ELR (cell line): ENCODE data around the gene CYSRT1.
A peak's percentile ranks its signal among the peaks of the same experiment; 100 is the strongest.

ENCODE experiments used
- DNase-seq: peaks from one replicate; pipeline ENCODE4 v3.0.0-alpha.2; 2015; ENCODE audit warnings: low read depth

CYSRT1 gene, protein sequence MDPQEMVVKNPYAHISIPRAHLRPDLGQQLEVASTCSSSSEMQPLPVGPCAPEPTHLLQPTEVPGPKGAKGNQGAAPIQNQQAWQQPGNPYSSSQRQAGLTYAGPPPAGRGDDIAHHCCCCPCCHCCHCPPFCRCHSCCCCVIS

DNA sequence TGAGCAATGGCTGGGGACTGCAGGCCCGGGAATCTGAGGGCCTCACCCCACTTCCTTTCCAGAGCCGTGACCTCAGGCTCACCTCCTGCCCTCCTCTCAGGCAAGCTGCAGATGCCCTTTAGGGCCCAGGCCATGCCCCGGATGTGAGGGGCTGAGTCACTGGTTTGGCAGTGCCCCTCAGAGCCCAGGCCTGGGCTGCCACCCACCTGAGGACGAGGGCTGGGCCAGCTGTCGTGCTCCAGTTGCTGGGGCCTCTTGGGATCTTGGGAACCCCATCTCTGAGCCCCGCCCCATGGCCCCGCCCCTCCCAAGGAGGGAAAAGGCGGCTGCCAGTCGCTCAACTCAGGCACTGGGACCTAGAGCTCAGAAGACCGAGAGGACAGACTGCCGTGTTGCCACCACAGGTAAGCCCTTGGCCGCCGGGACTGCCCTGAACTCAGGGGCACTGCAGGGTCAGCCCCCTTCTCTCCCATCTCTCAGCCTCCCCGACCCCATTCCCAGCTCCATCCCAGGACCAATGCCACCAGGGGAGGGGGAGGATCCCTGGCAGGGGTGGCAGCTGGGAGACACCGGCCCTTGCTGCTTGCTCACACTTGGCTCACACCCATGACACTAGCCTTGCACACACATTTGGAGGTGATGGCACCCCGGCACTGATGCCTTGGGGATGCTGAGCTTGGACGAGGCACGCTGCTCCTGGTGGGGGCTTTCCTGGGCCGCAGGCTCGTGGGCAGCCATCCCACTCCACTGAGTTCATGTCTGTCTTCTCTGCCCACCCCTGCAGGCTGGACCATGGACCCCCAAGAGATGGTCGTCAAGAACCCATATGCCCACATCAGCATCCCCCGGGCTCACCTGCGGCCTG is at the start of gene CYSRT1:
CYSRT1 (plus strand) TSS at position 345 of the 865 bp plus-strand sequence; CDS start at position 793, 448 bp downstream.
- DNase-seq: peak; percentile 34

DNA sequence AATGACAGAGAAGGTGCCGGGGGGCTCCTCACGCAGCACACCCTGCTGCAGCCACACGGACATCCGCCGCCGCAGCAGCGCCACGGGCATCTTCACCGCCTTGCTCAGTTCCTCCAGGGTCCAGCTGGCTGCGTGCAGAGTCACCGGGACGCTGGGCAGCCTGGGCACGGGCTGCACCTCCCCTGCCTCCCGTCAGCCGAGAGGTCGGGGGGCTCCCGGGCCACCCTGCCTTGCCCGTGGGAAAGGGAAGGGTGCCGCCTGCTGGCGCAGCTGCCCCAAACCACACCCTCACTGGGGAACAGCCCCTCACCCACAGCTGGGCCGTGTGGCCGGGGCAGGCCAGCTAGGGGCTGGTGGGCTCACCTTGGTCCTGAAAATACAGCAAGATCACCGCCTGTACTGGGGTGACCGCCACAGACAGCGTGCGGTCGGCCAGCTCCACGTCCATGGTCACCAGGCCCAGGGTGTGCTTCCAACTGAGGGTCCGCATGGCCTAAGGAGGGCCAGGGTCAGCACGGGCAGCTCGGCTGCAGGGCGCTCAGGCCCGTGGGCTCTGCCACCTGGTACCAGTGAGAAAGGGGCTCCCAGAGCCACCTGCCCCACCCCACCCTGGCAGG is 49.5 kb upstream of the CYSRT1 start:
- DNase-seq: no peak

DNA sequence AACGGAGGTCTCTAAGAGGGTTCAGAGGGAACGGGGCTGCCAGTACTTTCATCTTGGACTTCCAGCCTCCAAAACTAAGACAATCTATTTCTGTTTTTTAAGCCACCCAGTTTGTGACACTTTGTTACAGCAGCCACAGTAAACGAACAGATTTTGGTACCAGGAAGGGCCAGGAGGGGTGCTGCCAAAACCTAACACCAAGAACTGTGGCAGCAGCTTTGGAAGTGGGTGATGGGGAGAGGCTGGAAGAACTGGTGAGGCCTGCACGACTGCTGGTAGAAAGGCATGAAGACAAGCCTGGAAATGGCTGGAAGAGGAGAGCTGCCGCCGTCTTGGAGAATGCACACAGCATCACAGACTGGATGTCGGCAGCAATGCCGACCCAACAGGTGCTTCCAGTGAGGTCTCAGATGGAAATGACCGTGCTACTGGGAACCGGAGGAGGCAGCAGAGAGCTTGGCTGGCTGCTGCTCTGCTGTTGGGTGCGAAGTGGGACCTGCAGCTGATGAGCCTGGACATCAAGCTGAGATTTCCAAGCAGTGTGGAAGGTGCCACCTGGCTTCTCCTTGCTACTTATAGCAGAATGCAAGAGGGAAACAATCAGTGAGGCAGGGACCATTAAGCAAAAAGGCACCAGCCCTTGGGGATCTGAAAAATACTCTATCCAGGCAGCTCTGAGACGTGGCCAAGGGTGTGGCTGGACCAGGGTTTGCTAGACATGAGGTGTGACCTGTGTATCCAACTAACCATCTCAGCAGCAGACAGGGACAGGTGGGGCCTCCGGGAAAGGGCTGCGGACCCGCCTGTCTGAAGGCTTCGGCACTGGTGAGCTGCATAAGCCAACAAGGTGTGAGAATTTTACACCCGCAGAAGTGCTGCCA is 48.4 kb upstream of the CYSRT1 start:
- DNase-seq: peak; percentile 56

DNA sequence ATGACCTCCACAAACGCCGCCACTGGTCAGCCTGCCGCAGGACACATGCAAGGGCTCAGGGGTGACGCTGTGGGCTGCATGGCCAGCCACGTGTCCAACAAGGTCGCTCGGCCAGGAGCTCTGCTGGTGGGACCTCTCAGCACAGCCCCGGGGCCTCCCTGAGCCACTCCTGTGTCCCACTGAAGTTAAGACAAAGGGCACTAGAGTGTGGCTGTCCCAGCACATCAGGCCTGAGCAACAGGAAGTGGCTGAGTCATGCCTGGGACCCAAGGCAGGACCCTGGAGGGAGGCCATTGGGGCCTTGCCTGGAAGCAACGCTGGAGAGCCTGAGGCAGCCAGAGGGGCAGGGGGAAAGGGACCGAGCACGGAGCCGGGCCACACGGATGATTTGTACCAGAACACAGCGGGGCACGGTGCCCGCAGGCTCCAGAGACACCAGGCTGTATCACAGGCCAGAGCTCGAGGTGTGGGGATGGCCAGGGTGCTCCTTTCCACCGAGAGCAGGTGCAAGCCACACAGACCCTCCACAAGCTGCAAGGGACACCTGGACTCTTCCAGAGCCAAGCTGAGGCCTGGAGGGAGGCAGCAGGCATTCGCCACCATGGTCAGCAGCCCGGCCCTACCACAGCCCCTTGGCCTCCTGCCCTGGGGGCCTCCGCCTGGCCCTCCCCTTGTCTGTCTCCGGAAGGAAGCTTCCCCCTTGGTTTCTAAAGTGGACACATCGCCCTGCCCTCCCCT is 46.6 kb upstream of the CYSRT1 start:
- peak; percentile 51 for DNase-seq

DNA sequence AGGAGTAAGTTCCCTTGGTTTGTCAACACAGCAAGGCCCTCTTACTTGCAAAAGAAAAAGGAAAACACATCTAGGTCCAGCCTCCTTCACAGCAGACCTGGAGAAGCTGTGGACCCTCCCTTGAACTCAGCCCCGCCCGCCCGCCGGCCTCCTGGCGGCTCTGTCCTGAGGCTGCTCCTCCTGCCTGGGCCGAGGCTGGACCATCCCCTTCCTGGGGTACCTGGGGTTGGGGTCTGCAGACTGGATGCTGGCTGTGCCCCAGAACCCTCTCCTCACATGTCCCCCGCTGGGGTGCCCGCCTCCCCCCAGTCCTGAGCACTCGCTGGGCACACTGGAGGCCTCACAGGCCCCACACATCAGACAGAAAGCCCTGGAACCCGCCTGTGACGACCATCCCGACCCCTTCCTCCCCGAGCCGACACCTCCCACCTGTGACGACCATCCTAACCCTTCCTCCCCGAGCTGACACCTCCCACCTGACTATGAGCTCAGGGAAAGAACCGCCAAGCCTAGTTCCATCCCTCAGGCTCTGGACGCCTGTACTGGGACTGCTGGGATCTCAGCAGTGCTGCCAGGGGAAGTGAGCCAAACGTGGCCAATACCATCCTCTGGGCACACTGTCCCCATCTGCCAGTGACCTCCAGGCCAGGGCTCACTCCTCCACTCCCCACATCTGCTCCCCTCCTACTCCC is 45.9 kb upstream of the CYSRT1 start:
- no peak for DNase-seq

DNA sequence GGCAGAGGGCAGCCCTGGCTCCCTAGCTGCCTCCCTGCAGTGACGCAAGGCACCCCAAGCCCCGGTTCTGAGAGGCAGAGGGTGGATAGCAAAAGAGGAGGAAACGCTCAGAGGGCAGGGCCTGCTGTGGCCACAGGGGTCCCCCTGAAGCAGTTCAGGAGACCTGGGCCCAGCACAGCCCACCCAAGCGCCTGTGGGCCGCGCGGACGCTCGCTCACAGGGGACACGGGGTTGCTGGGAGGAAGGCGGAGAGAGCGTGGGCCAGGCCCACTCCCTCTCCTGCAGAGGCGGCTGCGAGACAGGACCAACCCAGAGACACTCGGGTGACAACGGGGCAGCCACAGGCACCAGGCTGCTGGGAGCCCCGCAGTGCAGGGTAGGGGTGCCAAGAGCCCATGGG is 45.2 kb upstream of the CYSRT1 start:
- DNase-seq: no peak

DNA sequence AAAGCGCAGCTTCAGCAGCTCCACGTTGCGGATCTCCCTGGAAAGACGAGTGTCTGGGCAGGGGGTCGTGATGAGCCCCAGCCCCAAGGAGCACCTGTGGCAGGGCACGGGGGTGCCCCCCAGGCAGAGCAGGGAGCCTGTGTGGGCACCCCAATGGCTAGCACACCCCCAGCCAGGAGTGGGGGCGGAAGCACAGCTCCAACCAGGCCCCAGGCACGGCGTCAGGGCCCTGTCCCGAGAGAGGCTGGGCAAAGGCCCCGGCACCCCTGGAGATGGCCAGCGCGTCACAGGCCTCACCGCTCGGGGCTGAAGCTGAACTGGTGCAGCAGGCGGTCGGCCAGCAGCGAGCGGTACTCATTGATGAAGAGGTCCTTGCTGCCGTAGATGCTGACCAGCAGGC is 44.5 kb upstream of the CYSRT1 start:
- DNase-seq: no peak

DNA sequence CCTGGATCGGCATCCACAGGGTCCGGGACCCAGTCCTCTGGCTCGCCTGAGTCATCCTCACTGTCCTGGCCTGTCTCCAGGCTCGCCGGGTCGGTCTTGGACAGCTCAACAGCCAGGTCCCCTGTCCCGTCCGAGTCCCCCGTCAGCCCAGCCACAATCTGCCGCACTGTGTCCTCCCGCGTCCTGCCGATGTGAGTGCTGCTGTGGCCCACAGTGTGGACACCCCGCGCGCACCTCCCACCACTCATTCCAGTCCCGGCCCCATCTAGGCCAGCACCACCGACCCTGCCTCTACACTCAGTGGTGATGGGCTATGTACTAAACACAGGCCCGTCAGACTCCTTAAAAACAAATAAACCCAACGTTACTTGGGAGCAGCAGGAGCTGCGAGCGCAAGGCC is 43.3 kb upstream of the CYSRT1 start:
- no peak for DNase-seq

DNA sequence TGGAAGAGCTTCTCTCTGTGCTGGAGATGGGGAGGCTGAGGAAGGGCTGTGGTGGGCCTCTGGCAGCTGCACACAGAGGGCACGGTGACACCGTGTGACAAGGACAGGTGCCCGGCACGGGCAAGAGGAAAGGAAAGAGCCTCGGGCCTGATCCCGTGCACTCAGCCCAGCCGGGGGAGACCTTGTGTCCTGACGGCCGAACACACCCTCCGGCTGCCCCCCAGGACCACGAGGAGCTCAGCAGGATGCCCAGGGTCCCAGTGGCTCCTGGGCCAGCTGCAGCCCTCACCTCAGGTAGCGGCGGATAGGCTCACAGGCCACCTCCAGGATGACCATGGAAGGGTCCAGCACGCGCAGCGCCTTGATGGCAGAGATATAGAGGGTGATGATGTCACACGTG is 42.1 kb upstream of the CYSRT1 start:
- DNase-seq: no peak

DNA sequence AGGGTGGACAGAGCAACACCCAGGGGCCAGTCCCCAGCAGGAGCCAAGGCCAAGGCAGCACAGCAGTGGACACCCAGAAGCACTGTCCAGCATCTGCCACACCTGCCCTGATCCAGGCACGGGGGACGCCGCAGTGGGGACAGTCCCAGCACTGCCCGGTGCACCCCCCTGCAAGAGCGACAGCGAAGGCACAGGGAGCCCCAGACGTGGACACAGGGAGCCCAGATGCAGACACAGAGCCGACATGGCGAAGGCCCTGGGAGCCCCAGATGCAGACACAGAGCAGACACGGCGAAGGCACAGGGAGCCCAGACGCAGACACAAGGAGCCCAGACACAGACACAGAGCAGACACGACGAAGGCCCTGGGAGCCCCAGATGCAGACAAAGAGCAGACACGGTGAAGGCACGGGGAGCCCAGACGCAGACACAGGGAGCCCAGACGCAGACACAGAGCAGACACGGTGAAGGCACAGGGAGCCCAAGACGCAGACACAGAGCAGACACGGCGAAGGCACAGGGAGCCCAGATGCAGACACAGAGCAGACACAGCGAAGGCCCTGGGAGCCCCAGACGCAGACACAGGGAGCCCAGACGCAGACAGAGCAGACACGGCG is 40.9 kb upstream of the CYSRT1 start:
- DNase-seq: no peak

DNA sequence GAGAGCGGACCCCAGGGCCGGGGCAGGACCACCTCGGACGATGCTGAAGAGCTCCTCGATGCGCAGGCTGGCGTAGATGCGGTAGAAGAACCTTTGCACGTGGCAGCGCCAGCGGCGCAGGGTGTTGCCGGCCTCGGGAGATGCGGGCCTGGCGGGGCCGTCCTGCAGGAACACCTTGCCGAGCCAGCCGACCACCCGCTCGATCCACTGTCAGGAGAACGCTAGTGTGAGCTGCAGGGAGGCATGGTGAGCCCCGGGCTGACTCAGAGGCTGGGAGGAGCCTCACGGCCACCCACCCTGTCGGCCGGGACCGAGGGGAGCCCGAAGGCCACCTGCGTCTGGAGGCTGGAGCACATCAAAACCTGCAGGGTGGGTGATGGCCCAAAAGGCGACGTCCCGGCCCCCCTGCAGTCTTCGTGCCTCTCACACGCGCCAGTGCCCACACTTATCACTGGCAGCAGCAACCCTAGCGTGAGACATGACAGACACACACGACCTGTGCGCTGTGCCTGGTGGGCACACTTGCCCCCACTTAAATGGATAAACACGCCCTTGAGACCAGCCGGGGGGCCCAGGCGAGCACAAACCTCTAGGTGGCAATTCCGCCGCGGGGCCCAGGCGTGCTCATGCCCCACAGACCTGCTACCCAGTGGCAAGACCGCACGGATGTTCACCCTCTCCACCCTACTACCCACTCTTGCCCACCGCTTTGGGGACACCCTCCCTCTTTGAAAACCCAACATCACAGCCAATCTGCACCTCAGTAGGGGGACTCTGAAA is 39.9 kb upstream of the CYSRT1 start:
- no peak for DNase-seq

DNA sequence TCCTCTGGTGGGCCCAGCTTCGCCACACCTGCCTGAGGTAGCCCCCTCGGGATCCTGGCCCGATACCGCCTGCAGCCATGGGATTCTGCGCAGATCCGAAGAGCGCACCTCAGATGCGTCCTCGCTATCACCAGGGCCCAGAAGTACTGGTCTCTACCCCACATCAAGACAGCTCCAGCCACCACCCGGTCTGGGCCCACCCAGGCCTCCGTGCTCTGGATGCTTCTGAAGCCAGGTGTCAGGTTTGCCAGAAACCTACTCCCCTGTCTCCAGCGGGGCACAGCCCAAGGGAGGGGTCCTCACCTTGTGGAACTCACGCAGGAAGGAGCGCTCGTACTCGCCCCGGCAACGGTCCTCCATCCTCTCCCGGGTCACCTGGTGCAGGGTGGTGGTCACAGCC is 39.1 kb upstream of the CYSRT1 start:
- DNase-seq: no peak

DNA sequence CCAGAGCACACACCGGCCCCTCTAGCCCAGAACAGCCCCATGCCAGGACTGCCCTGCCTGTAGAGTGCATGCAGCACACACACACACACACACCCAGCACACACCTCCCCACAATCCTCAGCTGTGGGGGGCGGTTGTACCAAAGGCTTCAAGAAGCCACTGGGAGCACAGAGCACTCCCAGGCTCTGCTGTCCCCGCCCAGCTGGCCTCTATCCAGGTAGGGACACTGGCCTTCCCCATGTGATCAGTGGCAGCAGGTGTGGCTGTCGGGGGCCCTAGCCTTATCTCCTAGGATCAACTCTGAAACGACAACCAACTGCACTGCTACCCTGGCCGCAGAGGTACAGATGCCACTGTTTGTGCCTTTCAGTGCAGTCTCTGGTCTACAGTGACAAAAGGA is 38.6 kb upstream of the CYSRT1 start:
- DNase-seq: no peak

DNA sequence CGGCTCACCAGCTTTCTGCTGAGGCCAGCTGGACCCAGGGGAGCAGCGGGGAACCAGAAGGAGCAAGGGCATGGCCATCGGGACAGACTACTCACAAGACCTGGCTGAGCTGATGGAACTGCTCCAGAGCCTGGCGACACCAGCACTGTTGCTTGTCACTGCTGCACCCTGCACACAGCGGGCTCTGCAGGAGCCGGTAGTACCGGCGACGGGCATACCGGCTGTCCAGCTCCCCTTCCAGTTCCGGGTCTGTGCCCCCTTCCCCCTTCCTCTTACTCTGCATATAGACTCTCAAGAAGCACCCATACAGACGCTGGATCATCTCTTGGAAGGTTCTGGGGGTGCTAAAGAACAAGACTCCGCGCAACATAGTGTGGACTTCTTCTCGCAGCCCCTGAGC is 37.6 kb upstream of the CYSRT1 start:
- no peak for DNase-seq

DNA sequence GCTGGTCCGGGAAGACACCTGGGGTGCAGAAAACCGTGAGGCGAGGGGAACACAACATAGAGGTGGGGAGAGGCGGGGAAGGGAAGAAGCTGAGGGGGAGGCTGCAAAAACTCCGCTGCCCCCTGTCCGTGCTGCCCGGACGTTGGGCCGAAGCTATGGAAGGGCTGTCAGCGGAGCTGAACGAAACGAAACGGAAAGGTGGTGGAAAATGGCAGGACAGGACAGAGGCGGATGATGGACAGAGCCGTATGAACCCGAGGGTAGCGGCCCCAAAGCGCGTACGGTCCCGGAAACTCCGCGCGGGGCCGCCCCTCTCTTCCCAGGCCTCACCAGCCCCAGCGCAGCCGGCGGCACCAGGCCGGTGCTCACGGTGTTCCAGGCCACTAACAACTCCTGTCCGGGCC is 36.9 kb upstream of the CYSRT1 start:
- DNase-seq: no peak

DNA sequence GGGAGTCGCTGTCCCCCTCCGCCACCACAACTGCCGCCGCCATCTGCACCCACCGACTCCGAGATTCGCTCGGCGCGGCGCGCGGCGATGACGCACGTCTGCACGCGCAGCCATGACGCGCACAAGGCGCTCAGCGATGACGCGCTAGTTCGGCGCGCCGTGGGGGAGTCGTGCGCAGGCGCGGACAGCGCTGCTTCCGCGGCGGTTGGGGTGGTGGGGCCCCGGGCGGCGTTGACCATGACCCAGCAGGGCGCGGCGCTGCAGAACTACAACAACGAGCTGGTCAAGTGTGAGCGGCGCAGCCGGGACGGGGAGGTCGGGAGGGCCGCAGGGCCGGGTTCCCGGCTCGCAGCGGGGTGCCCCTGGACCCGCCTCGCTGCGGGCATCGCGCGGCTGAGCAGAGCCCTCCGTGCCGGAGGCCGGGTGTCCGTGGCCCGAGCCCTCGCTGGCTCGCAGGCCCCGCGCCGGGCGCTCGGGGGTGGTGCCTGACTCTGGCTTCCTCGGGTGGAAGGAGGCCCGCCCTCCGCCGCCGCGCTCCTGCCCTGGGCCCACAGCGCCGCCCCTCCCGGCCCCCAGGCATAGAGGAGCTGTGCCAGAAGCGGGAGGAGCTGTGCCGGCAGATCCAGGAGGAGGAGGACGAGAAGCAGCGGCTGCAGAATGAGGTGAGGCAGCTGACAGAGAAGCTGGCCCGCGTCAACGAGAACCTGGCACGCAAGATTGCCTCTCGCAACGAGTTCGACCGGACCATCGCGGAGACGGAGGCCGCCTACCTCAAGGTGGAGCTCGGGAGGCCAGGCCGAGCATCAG is 36.3 kb upstream of the CYSRT1 start, which contains the start of the genes ANAPC2 and SSNA1:
ANAPC2 (minus strand) TSS at position 71 of the 807 bp plus-strand sequence; CDS start at position 43, 28 bp downstream.
SSNA1 (plus strand) TSS at position 187 of the 807 bp plus-strand sequence; CDS start at position 238, 51 bp downstream.
- DNase-seq: peak; percentile 95

DNA sequence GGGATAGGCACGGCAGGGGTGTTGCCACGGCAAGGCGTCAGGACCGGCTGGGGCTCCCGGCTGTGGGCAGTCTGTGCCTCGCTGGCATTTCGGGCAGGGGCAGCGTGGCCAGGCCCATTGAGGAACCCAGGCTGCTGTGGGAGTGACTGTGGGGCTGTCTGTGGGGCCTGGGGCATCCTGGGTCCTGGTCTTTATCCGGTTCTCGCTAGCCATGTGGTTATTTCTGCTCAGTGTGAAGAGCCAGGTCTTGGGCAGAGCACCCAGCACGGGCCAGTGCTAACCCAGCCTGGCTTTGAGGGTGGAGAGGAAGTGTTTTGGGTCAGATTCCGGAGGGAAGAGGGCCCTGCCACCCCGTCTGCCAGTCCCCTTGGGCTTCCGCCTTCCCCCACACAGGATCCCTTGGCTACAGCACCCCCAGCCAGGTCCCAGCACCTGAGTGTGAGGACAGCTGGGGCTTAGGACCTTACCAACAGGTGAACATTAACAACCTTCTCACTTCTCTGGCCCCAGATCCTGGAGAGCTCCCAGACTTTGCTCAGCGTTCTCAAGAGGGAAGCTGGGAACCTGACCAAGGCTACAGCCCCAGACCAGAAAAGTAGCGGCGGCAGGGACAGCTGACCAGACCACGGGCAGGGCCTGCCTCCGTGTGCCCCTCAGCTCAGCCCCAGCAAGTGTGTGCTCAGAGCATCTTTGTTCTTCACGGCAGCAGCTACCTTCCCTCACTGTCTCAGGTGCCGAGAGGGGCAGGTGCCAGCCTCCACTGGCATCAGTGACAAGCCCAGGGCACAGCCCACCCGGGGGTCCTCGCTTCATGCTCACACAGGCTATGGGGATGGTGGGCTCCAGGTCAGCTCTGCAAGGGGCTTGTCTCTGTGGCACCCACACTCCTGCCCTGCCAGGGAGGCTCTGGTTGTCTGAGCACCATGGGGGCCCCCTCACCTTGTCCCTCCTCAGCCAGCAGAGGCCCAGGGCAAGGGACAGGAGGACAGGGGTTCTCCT is 35.4 kb upstream of the CYSRT1 start:
- DNase-seq: no peak
